Germinal center (tissue), 1 donor: ENCODE measurements around the gene ANKRD6.

Source experiments
- DNase-seq: peaks from one replicate; pipeline ENCODE4 v3.0.0; 2012; ENCODE audit warnings: mixed read lengths, low spot score

The ANKRD6 gene

DNA sequence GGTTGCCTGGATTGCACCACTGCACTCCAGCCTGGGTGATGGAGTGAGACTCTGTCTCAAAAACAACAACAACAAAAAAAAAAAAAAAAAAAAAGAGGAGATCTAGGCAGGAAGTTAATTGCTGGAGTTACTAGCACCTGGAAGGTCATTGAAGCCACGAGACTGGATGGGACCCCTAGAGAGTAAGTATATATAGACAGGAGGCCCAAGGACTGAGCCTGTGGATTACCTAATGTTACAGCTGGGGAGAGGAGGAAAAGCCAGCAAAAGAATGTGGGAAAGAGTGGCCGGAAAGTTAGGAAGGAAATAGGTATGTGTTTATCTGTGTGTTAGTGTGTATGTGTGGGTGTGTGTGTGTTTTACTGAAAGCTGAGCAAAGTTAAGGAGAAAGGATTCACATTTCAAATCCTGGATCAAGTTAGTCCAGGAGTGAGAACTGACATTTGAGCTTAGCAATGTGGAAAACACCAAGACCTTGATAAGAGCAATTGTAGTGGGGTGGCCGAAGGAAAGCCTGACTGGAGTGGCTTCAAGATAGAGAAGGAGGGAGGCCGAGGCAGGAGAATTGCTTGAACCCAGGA lies 38.4 kb downstream of the ANKRD6 start:
- DNase-seq = no peak

DNA sequence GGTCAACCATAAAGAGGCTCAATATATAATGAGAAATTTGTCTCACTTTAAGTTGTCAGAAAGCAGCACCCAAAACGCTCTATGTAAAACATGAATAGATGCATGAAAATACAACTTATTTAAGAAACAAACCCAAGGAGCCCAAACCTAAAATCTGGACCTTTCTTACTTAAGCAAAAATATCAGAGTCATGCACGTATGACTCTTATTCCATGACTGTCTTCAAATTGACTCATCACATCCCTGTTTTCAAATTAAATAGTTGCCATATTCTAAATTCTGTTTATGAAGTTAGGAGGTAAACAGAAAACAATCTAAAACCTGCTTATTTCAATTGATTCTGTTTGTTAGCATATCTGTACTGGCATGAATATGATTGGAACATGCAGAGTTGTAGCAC lies 42.1 kb downstream of the ANKRD6 start:
- no peak for DNase-seq

DNA sequence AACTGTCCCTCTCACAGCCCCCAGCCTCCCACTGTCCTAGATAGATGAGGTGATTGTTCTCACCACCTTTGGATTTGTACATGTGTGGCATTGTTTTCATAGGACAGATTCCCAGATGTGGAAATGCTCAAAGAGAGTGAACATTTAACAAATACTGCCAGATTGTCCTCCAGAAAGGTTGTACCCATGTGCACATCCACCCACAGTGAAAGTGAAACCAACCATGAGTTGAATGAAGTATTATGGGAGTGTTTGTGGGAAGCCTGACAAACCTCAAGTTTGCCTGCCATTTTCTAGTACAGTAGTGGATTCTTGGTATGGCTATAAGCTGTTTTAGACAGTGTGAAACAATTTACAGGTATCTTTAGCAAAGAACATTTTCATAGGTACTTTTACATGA lies 42.7 kb downstream of the ANKRD6 start:
- DNase-seq = no peak

DNA sequence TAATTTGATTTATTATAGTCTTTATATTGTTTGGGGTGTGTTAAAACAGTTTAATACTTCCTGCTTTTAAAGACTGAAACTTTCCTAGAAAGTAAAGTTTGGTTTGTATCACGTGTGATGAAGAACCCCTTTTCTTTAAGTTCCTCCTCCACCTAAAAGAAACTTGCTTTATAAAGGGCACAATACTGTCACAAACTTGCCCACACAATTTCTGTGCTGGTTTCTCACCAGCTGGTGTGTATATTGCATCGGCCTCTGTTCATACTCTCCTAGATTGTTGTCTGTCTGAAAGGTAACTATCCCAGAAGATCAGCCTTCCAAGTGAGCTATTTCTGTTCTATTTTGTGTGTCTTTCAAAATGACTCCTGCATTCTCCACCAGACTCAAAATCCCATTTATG lies 46.9 kb downstream of the ANKRD6 start:
- no peak for DNase-seq

DNA sequence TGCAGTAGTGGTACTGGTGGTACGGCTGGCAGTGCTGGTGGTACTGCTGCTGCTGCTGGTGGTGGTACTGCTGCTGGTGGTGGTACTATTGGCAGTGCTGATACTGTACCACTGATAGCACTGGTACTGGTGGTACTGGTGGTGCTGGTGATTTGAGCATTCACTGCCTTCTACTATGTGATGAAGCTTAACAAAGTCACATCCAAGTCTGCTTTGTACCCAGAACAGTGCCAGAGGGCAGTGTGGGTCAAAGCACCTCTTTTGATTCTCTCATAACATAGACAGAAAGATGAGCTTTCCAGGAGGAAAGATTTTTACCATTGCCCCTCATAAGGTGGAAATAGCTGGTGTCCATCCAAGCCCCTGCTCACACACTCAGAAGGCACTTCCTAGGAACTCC lies 48.7 kb downstream of the ANKRD6 start:
- DNase-seq = no peak

DNA sequence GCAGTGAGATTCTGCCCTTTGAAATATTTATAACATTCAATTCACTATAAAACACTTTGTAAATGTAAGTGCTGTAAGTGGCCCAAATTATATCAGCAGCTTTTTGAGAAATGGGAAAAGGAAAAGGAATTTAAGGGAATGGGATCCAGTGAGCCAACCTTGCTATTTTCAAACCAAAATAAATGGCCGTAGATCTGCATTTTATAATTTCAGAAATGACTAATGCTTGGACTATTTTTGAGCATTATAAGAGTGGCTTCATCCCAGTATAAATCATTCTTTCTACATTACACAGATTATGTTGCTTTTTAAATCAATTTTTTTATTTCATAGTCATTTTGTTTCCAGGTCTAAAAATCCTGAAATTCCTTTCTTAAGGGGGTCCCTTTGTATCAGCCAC lies 49.2 kb downstream of the ANKRD6 start:
- DNase-seq = no peak

DNA sequence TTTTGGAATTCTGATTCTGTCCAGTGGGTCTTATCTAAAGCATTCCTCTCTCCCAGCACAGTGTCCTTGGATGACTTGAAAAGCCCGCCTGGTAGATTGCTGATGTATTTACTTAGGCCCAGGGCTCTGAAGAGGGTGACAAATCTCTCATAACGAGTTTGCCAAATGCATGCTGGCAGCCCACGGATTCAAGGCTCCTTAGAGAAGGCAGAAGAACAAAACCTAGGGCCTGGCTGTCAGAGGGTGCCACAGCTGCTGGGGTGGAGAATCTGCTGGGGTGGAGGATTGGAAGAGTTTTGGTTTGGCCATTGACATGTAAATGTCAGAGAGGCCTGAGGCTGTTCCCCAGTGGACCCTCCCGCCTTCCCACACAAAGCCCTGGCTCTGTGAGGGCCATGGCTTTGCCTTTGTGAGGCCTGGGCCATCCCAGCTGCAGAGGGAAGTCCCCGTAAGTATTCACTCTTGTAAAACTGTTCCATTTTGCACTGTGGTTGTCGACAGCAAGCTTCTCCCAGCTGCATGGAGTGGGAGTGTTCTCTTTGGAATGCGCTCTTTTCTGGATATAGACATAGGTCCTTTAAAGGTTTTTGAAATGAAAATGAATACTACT lies 50.3 kb downstream of the ANKRD6 start:
- DNase-seq = no peak

DNA sequence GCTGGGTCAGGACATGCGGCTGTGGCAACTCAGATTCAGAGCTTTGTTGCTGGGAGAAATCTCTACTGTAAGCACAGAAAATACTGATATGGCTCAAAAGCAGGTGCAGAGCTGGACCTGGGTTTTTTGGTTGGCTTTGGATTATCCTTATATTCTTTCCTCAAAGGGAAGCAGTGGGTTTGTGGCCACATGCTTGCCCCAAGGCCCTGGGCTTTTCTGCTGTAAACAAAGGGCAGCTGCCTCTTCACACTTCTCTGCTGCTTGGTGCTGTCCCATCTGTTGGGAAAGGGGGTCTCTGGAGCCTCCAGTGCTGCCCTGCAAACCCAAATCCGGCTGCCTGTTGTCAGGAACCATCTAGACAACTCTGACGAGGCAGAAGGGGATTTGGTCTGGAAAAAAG lies 52.4 kb downstream of the ANKRD6 start:
- DNase-seq = no peak

DNA sequence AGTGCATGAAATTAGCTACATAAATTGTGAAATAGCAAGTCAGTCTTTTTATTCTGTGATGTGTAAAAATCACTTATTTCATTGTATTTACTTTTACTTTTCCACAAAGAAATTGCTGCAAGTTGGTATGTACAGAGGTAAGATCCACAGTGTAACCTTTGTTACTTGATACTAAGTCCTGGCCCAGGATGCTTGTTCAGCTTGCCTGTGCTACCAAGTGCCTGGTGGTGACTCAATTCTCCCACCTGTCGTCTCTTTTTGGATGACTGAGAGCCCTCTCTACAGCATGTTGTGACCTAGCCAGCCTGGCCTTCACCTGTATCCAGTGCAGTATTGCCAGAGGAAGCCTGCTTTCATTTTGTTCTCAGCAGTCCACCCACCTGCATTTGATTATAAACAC lies 54.9 kb downstream of the ANKRD6 start:
- no peak for DNase-seq

DNA sequence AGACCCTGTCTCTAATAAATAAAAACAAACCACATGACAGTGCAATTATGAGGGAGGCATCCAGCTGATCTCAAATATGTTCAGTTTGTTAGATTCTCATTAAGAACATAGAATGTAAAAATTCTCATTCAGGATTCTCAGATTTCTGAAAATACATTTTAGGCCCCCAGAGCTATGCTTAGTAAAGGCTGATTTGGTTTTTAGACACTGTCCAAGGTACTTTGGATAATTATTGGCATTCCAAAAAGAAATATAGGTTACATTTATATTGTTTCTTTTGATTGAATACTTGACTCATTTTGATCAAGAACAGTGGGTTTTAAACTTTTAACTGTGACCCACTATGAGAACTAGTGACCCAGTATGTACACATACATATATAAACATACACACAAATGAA lies 55.5 kb downstream of the ANKRD6 start:
- no peak for DNase-seq

DNA sequence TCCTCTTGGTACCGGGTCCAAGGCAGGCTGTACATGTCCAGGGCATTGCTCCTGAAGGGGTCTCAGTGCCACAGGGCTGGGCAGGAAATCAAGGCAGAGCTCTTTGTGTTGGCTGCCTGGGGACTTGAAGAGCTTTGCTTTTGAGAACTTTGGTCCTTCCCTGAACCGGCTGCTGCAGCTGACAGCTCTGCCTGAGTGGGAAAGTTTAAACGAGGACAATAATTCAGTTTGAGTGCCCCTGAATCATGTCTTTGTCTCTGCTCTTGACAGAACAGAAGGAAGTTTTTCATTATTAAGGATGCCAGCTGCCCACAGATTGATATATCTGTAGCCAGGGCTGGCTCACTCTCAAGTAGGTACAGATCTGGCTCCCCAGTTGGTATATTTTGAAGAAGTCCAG lies 56.1 kb downstream of the ANKRD6 start:
- no peak for DNase-seq

DNA sequence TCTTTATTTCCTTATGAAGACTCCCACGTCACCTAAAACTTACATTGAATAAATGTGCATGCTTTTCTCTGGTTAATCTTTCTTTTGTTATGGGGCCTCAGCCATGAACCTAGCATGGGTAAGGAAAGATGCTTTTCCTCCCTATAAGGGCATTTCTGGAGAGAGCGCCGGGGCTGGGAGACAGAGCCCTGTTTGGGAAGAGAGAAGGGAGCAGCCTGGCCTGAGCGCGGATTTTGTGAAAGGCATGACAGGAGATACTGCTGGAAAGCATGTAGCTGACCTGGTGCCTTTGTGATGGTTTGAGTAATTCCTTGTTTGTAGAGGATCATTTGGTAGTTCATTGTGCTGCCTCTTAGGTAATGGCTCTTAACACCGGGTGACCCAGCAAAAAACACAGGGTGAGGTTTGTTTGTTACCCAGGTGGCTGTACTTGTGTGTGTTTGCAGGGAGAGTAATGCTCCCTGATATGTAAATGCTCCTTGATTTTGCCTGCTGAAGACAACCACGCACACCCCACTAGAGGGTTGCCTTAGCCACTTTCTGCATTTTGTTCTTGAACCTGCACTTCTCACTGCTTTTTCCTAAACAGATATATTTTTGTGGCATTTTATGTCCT lies 59.2 kb downstream of the ANKRD6 start:
- no peak for DNase-seq

DNA sequence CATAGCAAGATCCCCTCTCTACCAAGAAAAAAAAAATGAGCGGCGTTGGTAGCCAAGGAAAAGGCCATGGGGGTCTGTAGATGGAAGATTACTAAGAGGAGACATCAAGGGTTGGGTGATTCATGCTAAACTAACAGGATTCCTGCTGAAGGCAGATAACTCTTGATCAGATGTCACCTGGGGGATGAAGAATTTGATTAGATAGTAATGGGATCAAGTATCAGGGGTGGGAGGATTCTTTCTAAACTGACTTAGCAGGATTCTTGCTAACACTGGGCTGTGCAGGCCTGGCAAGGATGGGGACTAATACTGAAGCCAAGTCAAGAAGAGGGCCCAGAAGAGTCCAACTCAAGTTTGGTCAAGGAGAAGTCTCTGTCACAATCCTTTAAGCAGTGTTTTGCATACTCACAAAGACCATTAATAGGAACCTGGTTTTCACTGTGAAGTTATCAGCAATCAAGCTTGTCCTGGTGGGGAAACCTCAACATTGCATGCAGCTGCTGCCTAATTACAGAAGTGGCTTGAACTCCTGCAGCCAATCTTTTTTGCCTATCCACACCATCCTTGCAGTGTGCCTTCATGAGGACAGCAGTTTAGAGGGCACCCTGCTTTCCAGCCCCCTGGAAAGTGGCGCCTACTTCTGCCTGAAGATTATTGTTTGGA lies 61.3 kb downstream of the ANKRD6 start:
- peak; percentile 32 for DNase-seq

DNA sequence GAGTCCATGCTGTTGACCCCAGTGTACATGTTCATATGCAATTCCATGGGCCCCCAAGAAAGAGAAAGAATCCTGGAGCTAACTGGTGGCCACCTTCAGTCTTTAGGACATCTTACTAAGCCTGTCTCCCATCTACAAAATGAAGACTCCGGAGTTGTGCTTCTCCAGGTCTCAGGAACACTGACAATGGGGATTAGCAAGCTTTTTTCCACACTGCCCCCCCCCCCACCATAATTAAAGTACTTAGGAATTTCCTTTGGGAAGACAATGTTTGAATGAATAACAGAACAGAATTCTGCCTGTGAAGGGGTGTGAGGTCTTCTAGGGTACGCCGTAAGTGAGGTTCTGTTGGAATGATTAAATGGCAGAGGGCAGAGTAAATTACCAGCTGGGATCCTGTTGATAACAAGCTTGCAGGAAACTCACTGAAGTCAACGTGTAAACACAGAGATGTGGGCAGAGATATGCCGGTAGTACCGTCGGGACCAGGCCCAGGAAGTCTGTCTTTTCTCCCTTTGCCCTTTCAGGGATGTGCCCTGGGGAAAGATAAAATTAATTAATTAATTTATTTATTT lies 63.1 kb downstream of the ANKRD6 start:
- no peak for DNase-seq

DNA sequence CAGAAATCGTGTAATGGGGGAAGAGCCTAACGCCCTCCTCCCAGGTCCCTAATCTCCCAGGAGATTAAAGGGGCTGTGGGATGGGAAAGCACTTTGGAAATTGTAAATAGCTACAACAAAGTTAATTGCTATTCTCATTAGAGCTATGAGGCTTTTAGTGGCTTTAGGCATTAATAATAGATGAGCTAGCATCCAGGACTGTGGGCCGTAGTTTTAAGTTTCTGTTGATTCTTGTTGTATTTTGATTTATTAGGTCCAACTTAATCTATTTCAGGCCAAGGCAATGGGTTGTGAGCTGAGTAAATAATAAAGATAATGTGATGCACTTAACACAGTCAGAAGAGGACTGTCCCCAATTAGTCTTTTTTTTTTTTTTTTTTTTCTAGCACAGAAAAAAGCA lies 67.7 kb downstream of the ANKRD6 start:
- DNase-seq = no peak

DNA sequence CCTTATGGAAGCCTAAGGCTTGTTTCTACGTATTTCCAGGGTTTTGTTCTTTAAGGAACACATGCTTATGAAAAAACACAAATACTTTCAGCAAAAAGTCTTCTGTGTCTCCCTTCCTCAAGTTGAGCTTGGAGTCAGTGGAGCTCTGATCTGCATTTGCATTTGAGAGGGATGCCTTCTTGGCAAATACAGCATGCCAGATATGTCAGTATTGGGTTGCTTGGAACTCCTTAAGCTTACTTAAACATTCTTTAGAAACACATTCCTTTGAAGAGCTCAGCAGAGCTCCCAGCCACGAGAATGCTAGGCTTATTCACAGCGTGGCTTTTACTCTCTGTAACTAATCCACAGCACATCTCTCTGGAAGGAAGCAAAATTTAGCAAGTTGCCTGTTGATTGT lies 68.3 kb downstream of the ANKRD6 start:
- no peak for DNase-seq

DNA sequence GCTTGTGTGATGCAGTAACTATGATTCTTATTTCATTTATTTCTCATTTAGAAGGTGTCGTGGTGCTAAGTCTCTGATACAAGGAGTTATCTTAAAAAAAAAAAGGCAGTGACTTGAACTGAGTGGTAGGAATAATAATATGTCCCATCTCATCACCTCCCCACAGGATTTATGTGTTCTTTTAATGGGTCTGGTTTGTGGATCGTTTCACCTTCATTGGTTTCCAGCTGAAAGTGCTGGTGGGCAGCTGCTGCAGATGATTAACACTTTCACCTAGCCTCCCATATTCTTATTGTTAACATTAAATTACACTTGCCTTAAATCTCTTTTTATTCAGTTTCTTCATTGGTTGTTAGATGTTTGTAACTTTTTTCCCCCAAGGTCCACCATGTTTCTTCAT lies 68.8 kb downstream of the ANKRD6 start:
- no peak for DNase-seq

DNA sequence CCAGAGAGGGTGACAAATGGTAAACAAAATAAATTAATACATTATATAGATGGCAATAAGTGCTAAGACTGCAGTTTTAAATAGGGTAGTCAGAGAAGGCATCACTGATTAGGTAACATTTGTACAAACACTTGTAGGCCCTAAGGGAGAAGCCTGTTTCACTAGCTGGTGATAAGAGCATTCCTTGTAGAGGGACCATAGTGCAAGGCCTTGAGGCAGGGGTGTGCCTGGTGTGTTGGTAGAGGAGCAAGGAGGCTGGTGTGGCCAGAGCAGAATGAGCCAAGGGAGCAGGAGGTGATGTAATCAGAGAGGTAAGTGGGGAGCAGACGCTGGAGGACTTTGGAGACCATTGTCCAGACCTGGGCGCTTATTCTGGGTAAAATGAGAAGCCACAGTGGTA lies 70.7 kb downstream of the ANKRD6 start:
- no peak for DNase-seq

DNA sequence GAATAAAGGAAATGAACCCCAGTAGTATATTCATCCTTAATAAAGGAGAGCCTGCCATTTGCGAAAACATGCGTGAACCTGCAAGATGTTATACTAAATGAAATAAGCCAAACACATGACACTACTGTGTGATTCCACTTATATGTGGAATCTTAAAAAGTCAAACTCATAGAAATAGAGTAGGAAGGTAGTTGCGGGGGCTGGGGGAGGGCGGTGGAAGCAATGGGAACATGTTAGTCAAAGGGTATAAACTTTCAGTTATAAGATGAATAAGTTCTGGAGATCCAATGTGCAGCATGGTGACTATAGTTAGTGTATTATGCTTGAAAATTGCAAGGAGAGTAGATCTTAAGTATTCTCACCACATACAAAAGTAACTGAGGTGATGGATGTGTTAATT lies 72.9 kb downstream of the ANKRD6 start:
- no peak for DNase-seq

DNA sequence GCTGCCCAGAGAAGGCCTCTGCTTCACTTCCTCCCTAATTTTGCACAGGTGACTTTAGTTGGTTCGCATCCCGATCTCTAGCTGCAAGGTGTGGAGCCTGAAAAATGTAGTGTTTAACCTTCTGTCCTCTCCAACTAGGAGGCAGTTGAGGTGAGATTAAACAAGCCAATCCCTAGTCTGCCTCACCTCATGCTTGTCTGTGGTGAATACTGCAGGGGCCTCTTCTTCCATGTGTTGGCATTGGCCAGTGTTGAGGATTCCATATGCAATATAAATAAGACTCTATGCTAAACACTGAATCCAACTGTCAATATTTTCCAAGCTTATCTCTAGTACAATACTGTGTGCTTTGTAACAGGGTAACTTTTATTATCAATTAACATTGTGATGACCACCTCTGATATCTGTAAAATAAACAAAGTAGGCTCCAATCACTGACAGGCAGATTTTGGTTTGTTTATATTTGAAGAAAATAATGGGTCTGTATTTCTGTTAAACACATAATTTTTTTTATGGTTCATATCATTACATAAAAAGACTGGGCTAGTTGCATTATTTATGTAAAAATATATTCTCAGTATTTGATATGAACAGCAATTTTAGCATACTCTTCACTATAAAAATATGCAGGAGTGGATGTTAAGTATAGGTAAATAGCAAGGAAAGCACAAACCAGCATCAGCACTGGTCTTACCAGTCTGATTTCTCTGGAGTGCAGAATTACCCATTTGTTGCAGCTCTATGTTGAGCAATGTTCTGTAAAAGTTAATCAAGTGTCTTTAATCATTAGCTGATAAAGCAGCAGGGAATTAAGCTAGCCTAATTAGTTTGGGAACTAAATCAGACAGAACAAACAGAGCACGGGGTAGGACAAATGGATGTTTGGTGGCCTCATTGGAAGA lies 74.0 kb downstream of the ANKRD6 start:
- DNase-seq = no peak

DNA sequence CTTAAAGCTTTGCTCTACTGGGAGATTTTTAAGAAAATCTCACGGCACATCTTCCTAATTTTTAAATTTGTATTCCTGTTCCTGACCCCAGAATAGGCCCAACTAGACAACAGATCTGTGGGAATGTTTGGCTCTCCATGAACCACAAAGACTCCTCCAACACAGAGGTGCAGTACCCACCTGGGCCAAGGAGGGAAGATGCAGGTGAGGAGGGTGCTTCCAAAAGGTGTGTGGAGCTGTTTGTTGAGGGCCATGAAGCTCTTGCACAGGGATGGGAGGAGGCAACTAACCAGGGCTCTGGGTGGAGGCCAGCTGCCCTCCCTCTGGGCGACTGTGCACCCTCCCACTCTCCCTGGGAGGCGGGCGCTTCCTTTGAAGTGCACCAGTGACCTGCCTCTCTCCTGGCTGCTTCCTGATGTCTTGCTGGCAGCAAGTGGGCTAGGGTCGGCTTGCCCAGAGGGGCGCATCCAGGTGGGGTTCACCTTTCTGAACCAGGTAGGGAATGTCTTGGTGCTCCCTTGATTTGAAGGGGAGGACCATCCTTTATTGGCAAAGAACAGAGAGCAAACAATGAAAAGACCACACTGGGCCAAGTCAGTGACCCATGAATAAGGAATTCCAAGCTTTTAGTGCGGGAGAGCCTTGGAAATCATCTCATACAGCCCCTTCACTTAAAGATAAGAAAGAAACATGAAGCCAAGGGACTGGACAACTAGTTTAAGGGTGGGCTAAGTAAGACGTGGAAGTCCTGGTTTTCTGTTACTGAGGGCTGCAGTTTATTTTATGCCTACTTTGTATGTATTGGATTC lies 76.0 kb downstream of the ANKRD6 start:
- DNase-seq = no peak
